ENCODE results near the gene LDLRAD3. TPM values are rescaled to one million over a fixed set of nuclear protein-coding genes. Genes with fewer than 3 reads are reported as not detected.

The LDLRAD3 gene
- total RNA-seq, 4 donors from 2014 or later = 0.37 to 43.2 (median 3.7) TPM

DNA sequence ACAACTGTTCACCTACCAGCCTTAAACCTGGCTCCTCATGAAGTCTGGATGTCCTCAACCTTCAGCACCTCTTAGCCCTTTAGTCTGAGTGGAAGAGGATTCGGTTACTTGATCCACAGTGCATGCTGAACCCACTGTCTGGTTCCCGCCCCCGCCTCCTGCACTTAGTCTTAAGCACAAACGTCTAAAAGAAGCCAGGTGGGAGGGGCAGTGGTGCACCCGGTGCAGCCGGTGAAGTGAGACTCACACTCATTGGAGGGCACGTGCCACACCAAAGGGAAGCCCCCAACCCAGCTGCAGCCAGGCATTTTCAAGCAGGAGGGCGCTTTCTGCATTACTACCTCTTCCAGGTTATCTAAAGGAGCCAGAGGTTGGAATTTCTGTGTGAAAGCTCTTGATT lies 198.6 kb downstream of the LDLRAD3 start:
- TF ChIP-seq, protein P1, sequence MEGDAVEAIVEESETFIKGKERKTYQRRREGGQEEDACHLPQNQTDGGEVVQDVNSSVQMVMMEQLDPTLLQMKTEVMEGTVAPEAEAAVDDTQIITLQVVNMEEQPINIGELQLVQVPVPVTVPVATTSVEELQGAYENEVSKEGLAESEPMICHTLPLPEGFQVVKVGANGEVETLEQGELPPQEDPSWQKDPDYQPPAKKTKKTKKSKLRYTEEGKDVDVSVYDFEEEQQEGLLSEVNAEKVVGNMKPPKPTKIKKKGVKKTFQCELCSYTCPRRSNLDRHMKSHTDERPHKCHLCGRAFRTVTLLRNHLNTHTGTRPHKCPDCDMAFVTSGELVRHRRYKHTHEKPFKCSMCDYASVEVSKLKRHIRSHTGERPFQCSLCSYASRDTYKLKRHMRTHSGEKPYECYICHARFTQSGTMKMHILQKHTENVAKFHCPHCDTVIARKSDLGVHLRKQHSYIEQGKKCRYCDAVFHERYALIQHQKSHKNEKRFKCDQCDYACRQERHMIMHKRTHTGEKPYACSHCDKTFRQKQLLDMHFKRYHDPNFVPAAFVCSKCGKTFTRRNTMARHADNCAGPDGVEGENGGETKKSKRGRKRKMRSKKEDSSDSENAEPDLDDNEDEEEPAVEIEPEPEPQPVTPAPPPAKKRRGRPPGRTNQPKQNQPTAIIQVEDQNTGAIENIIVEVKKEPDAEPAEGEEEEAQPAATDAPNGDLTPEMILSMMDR (IDR thresholded peaks at IDR 0.05) = no peak
- TF ChIP-seq POLR2AphosphoS5 (IDR thresholded peaks at IDR 0.05) (no peak), EP300 (IDR thresholded peaks at IDR 0.05; ENCODE audit: low read depth) (no peak), POLR2A (IDR thresholded peaks at IDR 0.05) (no peak)
- no peak overlapping the region for H3K27ac ChIP-seq
- DNase-seq = no peak
- no peak overlapping the region for H3K4me3 ChIP-seq
- no peaks in the 10 kb centered on the region for H3K36me3 ChIP-seq
- H3K27me3 ChIP-seq = no peaks in the 10 kb centered on the region
- H3K4me1 ChIP-seq = no peaks in the 10 kb centered on the region
- in situ Hi-C loops (cut with MboI; ENCODE audit: low pct_ligation_motif_present in 1 of 4, low pct_unique_long_range_greater_than_20kb in 1 of 4, low sequenced_read_pairs in 3 of 4) = loop anchor here in 3 of 4 donors (25.0 kb wide), 1 partner anchor 530 kb away; the partner anchor contains the start of gene FJX1 (in 3 of the 3)
- H3K9me3 ChIP-seq = no peaks in the 10 kb centered on the region
- 60 to 67% methylated on average over 1 to 8 of the region's 8 CpGs for WGBS, 2 donors (ENCODE audit: low coverage in 1 of 2)
- intact Hi-C loops (cut with DNase I; ENCODE audit: low total_unique reads) = no loop called here

DNA sequence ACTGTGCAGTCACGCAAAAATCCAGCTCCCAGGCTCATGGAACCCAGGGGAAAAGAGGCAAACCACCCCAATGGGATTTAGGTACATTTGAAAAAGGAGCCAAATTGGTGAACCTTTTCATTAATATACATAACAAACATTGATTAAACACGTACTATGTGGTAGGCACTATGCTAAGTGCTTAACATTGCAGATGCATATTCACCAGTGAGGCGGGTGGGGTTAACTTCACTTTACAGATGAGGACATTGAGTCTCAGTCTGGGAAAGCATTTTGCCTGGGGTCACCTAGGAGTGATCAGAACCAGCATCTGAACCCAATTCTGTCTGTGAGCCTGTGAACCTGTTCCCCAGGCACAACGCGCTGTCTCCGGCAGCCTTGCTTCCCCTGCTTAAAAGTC lies 199.0 kb downstream of the LDLRAD3 start:
- 95% methylated on average over 6 of the region's 6 CpGs; no CpG with 5 or more reads in 1 of the 2 donors for WGBS, 2 donors (ENCODE audit: low coverage in 1 of 2)
- DNase-seq = no peak
- in situ Hi-C loops (cut with MboI; ENCODE audit: low pct_ligation_motif_present in 1 of 4, low pct_unique_long_range_greater_than_20kb in 1 of 4, low sequenced_read_pairs in 3 of 4) (loop anchor here in 3 of 4 donors (25.0 kb wide), 1 partner anchor 531 kb away; the partner anchor contains the start of gene FJX1 (in 3 of the 3)), intact Hi-C loops (cut with DNase I; ENCODE audit: low total_unique reads) (no loop called here)
- H3K4me1 ChIP-seq = no peaks in the 10 kb centered on the region
- no peak overlapping the region for H3K27ac ChIP-seq
- no peaks in the 10 kb centered on the region for H3K27me3 ChIP-seq
- no peak overlapping the region for H3K4me3 ChIP-seq
- TF ChIP-seq, protein P1 (IDR thresholded peaks at IDR 0.05) = no peak
- TF ChIP-seq EP300 (IDR thresholded peaks at IDR 0.05; ENCODE audit: low read depth) (no peak), POLR2AphosphoS5 (IDR thresholded peaks at IDR 0.05) (no peak), POLR2A (IDR thresholded peaks at IDR 0.05) (no peak)
- H3K36me3 ChIP-seq = no peaks in the 10 kb centered on the region
- no peaks in the 10 kb centered on the region for H3K9me3 ChIP-seq

DNA sequence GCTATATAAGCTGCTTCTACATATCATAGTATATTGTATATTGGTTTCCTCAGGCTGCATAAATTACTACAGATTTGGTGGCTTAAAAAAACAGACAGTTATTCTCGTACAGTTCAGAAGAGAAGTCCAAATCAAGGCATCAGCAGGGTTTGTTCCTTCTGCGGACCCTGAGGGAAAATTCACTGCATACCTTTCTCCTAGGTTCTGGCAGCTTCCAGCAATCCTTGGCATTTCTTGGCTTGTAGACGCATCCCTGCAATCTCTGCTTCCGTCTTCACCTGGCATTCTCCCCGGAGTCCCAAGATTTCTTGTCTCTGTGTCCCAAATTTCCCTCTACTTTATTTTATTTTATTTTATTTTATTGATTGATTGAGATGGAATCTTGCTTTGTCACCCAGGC lies 202.6 kb downstream of the LDLRAD3 start:
- WGBS, 2 donors (ENCODE audit: low coverage in 1 of 2) = 78 to 89% methylated on average over 5 of the region's 5 CpGs
- Histone ChIP-seq H3K4me3 (no peak overlapping the region), H3K27ac (no peak overlapping the region), H3K9me3 (no peaks in the 10 kb centered on the region), H3K4me1 (peaks cover 0 to 10% (median 3%) of the 10 kb centered on the region in 4 donors), H3K36me3 (no peaks in the 10 kb centered on the region), H3K27me3 (no peaks in the 10 kb centered on the region)
- no peak for TF ChIP-seq POLR2AphosphoS5 (IDR thresholded peaks at IDR 0.05)
- TF ChIP-seq POLR2A (IDR thresholded peaks at IDR 0.05) = no peak
- TF ChIP-seq, protein P1 (IDR thresholded peaks at IDR 0.05) = no peak
- no peak for TF ChIP-seq EP300 (IDR thresholded peaks at IDR 0.05; ENCODE audit: low read depth)
- intact Hi-C loops (cut with DNase I; ENCODE audit: low total_unique reads) (no loop called here), in situ Hi-C loops (cut with MboI; ENCODE audit: low pct_ligation_motif_present in 1 of 4, low pct_unique_long_range_greater_than_20kb in 1 of 4, low sequenced_read_pairs in 3 of 4) (loop anchor here in 3 of 4 donors (25.0 kb wide), 1 partner anchor 534 kb away; the partner anchor contains the start of gene FJX1 (in 3 of the 3))
- no peak for DNase-seq

DNA sequence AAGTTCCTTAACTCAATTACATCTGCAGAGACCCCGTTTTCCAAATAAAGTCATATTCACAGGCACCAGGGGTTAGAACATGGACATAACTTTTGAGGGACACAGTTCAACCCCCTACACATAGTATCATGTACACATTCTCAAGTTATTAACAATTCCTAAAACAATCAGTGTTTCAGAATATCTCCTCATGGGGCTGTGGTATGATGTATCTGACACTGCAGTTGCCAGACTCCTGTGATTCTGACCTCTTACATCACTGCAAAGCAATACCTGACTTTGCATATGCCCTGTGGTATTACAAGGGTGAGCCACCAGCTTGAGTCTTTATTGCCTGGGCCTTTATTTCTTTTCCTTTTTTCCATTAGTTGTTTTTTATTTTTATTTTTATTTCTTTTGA lies 203.6 kb downstream of the LDLRAD3 start:
- intact Hi-C loops (cut with DNase I; ENCODE audit: low total_unique reads) = no loop called here
- H3K27ac ChIP-seq = no peak overlapping the region
- 36% methylated on average over 1 of the region's 1 CpG; no CpG with 5 or more reads in 1 of the 2 donors for WGBS, 2 donors (ENCODE audit: low coverage in 1 of 2)

More for the DNA sequence above, 203.6 kb downstream of the LDLRAD3 start:
- no peaks in the 10 kb centered on the region for H3K9me3 ChIP-seq
- peaks cover 0 to 10% (median 3%) of the 10 kb centered on the region in 4 donors for H3K4me1 ChIP-seq
- in situ Hi-C loops (cut with MboI; ENCODE audit: low pct_ligation_motif_present in 1 of 4, low pct_unique_long_range_greater_than_20kb in 1 of 4, low sequenced_read_pairs in 3 of 4) = loop anchor here in 3 of 4 donors (25.0 kb wide), 1 partner anchor 535 kb away; the partner anchor contains the start of gene FJX1 (in 3 of the 3)
- H3K4me3 ChIP-seq = no peak overlapping the region
- H3K27me3 ChIP-seq = no peaks in the 10 kb centered on the region
- TF ChIP-seq, protein P1 (IDR thresholded peaks at IDR 0.05) = no peak
- TF ChIP-seq POLR2AphosphoS5 (IDR thresholded peaks at IDR 0.05) = no peak
- no peak for TF ChIP-seq EP300 (IDR thresholded peaks at IDR 0.05; ENCODE audit: low read depth)
- no peak for TF ChIP-seq POLR2A (IDR thresholded peaks at IDR 0.05)
- DNase-seq = no peak
- H3K36me3 ChIP-seq = no peaks in the 10 kb centered on the region
